IPS DF 19.7 (cell line): ENCODE measurements around the gene SOX6.
"Not testable (repeated sequence)": the region's sequence is repeated elsewhere in the genome, so short reads cannot be mapped to it uniquely, and the experiment has no call there.

Source experiments
- DNase-seq: peaks from one replicate; pipeline ENCODE4 v3.0.0-alpha.2; 2013; ENCODE audit warnings: low read depth, low spot score

SOX6 gene

GRCh38 chr11:16049611-16050010 lies 306.7 kb downstream of the SOX6 start:
- DNase-seq: peak; percentile 5

GRCh38 chr11:16047073-16047472 lies 309.3 kb downstream of the SOX6 start:
- DNase-seq: peak; percentile 2

DNA sequence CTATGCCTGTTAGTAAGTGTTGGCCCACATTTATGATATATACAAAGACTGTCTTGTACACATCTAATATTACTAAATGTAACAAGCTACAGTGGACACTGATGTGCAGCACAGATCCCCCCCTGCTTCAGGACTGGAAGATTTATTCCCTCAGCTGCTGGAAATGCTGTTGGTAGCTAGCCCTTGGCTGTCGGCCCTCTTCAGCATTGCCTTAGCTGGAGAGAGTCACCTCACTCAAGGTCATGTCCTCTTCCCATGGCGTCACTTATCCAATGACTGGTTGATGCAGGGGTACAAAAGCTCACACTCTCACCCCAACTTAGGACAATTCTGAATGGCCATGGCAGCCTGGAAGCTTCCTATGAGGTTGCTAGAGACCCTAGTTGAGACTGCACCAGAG lies 312.7 kb downstream of the SOX6 start:
- DNase-seq: no peak

DNA sequence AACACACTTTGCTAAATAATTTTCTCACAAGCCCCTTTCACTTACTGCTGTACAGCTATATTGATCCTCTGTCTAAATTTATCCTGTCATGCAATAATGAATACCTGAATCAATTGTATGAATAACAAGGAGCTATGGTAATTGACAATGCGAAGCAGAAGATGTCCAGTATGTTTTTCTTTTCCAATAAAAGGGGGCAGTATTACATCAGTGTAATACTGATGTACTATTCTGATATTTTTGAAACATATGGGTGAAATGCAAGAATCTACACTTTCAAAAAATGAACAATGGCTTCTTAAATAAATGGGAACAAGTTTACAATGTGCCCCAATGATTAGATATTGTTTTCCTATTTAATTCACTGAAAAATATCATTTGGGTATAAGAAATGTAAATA lies 315.1 kb downstream of the SOX6 start:
- no peak for DNase-seq

DNA sequence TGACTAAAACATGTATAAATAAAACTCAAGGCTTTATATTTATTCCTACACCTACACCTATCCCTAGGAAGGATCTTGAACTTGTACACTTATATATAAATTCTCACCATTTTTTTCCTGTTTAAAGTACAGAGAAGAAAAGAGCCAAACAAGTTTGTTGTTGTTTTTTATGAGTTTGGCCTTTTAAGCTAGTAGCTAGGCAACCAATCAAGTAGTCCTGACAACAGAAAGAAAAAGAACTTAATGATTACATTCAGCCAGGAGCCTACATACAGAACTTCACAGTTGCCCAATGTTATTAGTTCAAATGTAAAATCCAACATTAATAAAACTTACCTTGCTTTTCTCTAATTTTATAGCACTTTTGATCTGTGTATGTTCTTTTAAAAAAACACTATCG lies 316.2 kb downstream of the SOX6 start:
- no peak for DNase-seq

DNA sequence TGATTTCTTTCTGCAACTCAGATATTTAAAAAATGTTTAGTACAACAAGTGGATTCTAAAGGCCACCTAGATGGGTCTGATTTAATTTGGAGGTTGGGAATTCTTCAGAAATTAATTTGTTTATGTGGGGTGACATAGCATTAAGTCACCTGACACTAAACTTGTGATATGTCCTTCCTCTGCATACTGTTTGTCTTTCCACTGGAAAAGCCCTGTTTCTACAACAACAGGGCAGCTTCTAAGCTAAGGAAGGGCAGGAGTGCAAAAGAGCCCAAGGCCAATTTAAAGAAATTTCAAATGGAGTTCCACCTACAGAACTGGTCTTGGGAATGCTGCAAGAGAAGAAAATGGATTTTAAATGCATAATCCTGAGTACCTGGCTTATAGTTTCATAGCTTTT lies 319.2 kb downstream of the SOX6 start:
- DNase-seq: no peak

DNA sequence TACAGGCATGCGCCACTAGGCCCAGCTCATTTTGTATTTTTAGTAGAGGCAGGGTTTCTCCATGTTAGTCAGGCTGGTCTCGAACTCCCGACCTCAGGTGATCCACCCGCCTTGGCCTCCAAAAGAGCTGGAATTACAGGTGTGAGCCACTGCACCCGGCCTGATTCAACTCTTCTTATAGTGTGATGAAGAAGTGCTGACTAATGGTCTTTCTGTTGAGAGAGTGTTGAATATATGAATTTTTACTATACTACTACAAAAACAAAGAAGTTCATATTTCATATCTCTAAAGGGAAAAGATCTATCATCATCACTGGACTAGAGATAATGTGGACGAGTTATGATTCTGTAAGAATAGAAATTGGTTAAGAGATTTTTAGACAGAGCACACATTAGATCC lies 320.1 kb downstream of the SOX6 start:
- DNase-seq: no peak

GRCh38 chr11:16034074-16034473 lies 322.3 kb downstream of the SOX6 start:
- no peak for DNase-seq

GRCh38 chr11:16032974-16033373 lies 323.4 kb downstream of the SOX6 start:
- DNase-seq: no peak

DNA sequence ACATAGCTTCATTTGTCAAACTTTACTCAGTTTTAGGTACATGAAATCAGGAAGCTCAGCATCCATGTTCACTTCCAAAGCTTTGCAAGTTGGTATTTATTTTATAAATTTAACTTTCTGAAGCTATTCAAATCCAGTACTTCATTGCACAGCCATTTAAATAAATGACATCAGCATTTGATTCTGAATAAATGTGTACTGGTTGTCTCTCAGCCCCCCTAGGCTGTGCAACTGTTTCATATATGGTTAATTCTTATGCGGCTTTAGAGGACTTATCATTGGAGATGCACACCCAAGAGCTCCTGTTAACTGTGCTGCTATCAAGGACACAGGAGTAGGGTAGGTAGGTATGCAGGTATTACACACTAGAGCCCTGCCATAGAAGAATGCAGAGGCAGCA lies 325.1 kb downstream of the SOX6 start:
- DNase-seq: no peak

DNA sequence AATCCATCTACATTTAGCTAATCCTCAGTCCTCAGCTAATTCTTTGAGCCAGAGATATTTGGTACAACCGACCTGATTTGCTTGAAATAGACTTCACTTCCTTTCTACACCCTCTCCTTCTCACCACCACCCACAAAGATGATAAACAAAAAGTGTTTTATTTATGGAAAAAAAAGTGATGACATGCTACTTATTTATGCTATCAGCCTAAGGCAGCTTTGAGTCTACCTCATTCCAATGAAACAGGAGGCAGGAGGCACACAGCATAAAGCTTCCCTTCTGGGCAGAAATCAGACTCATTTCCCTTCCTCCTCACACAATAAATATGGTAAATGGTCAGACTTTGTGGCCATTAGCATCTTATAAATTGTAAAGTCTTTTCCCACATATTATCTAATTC lies 325.7 kb downstream of the SOX6 start:
- DNase-seq: no peak

- not testable (repeated sequence) for DNase-seq
Measured at GRCh38 chr11:16029151-16029550, 327.2 kb downstream of the SOX6 start.

GRCh38 chr11:16028419-16028818 lies 327.9 kb downstream of the SOX6 start:
- no peak for DNase-seq

DNA sequence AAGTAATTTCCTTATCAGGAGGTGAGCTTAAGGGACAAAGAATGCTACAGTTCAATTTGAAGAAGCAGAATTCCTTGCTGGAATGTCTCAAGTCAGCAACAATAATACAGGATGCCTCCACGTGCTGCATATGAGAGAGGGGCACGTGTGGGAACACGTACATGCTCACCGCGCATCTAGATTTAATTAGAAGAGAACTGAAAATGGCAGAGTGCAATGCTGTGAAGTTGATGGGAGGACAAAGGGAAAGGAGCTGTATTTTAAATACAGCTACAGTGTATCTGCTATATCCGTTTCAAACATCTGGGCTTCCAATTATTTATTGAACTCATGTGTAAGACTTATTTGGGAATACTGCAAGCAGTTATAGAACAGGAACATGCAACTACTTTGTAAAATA lies 328.7 kb downstream of the SOX6 start:
- no peak for DNase-seq

GRCh38 chr11:16026849-16027248 lies 329.5 kb downstream of the SOX6 start:
- no peak for DNase-seq

DNA sequence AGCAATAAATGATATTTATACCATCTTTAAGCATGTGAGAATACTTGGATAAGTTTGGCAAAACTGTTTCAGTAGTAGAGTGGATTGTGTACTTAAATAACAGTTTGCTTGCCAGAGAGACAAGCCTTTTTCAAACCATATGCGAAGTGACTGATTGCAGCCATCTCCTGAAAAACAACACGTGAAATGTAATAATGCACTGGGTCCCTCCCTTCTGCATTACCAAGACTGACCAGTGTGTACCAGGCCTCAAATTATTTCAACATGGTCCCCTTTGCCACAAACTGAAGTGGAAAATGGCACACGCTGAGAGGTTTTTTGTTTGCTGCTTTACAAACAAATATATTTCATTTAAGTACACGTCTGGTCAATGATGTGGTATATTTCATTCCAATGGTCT lies 337.4 kb downstream of the SOX6 start:
- DNase-seq: no peak

DNA sequence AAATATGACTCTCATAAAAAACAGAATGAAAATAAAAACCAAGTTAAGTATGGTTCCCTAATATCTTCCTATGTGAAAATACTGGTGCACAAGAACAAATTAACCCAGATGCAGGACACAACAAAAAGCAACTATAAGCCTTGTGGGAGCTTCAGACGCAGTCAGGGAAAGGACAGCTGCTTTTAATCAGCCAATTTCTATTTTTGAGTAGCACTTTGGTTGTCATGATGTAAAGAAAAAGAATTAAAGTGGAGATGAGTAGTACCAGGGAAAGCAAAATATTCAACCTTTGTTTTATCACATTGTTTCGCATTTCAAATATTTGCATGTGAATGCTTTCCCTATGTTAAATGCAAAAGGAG lies 339.9 kb downstream of the SOX6 start:
- DNase-seq: no peak

DNA sequence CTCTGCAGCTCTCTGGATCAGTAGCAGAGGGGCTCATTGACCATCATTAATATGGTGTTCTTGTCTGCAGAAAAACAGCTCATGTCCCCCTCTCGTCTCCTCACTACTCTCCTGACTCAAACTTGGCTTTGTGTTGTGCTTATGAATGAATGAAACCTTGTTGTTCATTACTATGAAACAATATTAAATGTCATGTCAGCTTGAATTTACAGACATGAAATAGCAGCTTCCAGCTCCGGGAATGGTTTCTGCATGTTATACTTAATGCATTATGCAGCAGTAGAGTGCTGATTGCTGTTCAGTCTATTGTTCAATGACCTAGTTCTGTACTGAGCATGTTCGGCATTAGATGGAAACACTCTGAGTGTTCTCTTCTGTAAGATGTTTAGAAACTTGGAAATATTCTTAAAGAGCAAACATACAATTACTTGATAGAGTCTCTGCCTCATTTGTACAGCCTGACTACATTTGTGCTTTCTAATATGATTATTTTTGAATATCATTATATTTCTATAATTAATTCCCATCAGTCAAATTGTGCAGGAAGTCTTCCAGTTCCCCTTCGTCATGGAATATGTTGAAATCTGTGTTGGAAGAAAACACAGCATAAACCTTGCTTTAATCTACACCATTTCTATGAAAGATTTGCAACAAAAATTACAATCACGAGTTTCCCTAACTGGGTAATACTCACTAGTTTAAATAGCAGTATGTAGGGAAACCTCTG lies 340.4 kb downstream of the SOX6 start:
- no peak for DNase-seq

DNA sequence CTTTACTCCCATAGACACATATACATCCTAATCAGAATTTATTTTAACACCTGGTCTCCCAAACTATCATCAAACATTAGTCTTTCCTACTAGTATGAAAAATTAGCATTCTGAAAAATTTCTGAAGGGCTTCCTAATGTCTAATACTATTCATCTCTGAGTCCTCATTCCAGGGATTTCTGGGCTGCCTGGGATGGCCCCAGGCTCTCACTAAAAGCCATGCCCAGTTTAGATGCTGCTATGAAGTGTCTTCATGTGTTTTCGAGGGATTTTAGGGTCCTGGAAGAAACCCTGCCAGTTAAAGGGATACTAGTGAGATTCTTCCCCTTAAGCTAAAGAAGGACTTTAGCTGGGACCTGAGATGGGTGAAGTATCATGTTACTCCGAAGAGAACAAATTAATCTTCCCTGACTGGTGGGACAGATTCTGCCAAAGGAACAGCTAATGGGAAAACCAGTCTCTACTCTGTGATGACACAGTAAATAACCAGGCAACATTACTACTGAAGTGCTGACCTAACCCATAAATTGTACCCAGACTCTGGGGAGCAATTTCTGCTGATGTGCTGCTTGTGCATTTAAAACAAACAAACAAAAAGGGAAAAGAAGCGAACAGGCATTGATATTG lies 342.6 kb downstream of the SOX6 start:
- no peak for DNase-seq

- DNase-seq: no peak
Measured at GRCh38 chr11:16013242-16013641, 343.1 kb downstream of the SOX6 start.

- no peak for DNase-seq
Measured at GRCh38 chr11:16012125-16012751, 344.1 kb downstream of the SOX6 start.

DNA sequence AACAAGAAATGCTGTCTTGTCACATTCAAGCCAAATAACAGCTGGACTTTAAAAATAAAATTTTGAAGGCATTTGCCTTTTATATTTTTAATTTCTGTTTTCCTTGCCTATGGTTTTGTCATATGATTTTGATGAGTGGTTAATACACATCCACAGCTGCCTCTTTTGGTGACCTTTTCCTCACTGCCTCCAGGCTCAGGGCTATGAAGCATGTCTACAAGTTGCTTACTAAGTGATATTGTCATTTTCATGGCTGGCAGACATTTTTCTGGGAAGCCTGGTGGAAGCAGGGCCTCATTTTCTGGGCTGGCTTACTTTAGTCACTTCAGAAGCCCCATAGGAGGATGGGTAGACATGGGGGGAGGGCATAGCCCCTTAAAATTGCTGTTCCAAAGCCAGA lies 344.9 kb downstream of the SOX6 start:
- no peak for DNase-seq

DNA sequence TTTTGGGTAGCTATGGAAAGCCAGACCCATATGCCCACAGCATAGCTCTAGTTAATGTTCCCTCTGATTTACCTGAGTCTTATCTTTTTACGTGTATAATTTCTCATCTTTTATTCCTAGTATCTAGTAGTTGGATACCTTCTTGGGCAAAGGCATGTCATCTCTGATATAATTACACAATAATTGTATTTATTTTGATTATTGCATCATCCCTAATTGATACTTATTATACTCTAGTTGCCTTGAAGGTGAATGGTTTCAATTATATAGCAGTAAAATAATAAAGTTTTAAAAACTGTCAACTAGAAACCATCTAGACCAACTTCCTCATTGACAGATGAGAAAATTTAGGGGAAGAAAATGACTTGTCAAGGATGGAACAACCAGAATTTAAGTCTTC lies 347.3 kb downstream of the SOX6 start:
- DNase-seq: no peak
